Measurements from ENCODE around the gene MMP20. TPM values are rescaled to one million over a fixed set of nuclear protein-coding genes. Genes with fewer than 3 reads are reported as not detected.

Gene MMP20
- total and polyA plus RNA-seq, 11 donors = not detected

DNA sequence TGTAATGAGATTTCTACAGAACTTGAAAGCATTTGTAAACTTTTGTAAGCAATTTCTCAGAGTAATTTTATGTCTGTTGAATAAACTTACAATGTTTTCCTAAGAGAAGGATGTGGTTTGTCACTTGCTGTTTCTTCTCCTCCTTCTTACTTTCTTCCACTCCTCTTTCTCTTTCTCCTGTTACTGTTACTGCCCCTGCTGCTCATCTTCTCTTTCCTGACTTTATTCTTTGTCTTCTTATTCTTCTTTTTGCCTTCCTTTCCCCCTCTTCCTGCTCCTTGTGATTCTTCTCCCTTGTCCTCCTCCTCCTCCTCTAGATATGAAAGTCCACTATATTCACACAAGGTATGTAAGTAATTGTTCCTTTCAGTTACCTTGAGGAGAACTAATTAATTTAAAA, 63.5 kb downstream of the MMP20 start:
- Histone ChIP-seq H3K4me1 (peaks cover 0 to 18% (median 0%) of the 10 kb centered on the region in 12 donors), H3K9me3 (peaks cover 0 to 6% (median 0%) of the 10 kb centered on the region in 12 donors), H3K36me3 (no peaks in the 10 kb centered on the region), H3K27me3 (no peaks in the 10 kb centered on the region), H3K4me3 (no peak overlapping the region), H3K27ac (peak overlapping the region in 1 of 12 donors; percentile 58)
- ATAC-seq (no peak), DNase-seq (no peak)
- TF ChIP-seq, protein P1, sequence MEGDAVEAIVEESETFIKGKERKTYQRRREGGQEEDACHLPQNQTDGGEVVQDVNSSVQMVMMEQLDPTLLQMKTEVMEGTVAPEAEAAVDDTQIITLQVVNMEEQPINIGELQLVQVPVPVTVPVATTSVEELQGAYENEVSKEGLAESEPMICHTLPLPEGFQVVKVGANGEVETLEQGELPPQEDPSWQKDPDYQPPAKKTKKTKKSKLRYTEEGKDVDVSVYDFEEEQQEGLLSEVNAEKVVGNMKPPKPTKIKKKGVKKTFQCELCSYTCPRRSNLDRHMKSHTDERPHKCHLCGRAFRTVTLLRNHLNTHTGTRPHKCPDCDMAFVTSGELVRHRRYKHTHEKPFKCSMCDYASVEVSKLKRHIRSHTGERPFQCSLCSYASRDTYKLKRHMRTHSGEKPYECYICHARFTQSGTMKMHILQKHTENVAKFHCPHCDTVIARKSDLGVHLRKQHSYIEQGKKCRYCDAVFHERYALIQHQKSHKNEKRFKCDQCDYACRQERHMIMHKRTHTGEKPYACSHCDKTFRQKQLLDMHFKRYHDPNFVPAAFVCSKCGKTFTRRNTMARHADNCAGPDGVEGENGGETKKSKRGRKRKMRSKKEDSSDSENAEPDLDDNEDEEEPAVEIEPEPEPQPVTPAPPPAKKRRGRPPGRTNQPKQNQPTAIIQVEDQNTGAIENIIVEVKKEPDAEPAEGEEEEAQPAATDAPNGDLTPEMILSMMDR (IDR thresholded peaks at IDR 0.05) = no peak
- TF ChIP-seq POLR2A (IDR thresholded peaks at IDR 0.05) = no peak
- intact Hi-C loops (cut with DNase I) = no loop called here

DNA sequence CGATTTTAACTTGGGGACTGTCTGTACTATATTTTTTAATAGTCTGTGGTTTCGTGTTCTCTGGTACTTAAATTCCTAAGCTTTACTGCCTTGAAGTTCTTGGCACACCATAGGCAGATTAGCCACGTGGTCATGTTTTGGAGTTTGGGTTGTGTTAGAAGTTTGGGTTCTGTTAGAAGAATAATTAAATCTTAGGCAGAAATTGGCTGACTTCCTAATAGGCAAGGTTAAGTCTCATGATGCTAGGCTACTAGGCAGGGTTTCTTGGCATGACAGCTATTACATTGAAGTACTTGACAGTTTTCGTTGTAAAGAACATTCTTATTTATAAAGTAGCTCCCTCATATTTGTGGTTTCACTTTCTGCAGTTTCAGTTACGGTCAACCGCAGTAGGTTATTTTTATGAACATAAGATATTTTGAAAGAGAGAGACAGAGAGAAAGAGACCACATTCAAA, 64.5 kb downstream of the MMP20 start:
- Histone ChIP-seq H3K27ac (peak overlapping the region in 2 of 12 donors; percentile 30 to 58), H3K36me3 (no peaks in the 10 kb centered on the region), H3K27me3 (no peaks in the 10 kb centered on the region), H3K4me3 (peak overlapping the region in 8 of 12 donors; percentile 10 to 50 (median 30)), H3K9me3 (no peaks in the 10 kb centered on the region), H3K4me1 (peaks cover 0 to 18% (median 0%) of the 10 kb centered on the region in 12 donors)
- ATAC-seq = no peak
- intact Hi-C loops (cut with DNase I) = no loop called here
- WGBS, 4 donors = 59 to 68% (median 63%) methylated on average over 6 of the region's 6 CpGs
- no peak for TF ChIP-seq POLR2A (IDR thresholded peaks at IDR 0.05)
- TF ChIP-seq, protein P1 (IDR thresholded peaks at IDR 0.05) = no peak
- DNase-seq = no peak

DNA sequence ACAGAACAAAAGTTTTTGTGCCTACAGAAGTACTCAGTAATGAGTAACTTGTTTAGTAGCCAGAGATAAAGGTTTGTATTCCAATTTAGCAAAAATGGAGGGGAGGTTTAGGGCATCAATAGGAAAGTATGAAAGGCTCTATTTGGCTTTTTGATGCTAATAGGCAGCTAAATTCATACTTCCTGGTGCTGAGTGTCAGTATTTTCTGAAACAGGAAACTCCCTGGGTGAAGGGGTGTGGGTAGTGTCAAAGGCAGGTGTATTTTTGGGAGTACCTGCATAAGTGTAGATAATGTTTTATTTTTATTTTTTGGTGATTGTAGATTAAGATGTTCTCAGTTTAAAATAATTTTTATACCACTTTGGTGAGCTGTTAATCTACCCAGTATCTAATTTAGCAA, 65.3 kb downstream of the MMP20 start:
- Histone ChIP-seq H3K4me1 (peaks cover 0 to 18% (median 0%) of the 10 kb centered on the region in 12 donors), H3K27me3 (no peaks in the 10 kb centered on the region), H3K27ac (peak overlapping the region in 1 of 12 donors; percentile 58), H3K36me3 (no peaks in the 10 kb centered on the region), H3K9me3 (no peaks in the 10 kb centered on the region), H3K4me3 (peak overlapping the region in 1 of 12 donors; percentile 50)
- intact Hi-C loops (cut with DNase I) = no loop called here
- ATAC-seq = no peak
- no peak for DNase-seq
- TF ChIP-seq, protein P1 (IDR thresholded peaks at IDR 0.05) = no peak
- TF ChIP-seq POLR2A (IDR thresholded peaks at IDR 0.05) = no peak

DNA sequence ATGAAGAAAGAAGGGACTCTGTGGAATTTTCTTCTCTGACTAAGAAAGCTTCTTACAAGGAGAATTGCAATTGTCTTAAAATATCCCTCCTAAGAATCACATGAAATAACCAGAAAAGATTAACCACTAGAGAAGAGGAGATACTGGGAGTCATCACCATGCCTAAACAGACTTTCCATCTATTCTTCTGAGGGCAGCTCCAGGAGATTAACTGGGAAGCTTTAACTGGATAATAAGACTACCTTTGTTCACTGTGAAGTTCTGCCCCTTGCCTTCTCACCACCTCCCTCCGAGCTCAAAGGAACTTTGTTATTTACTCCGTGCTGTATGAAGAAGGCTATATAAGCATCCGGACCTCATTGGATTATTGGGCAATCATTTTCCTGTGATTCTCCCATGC, 70.0 kb downstream of the MMP20 start:
- Histone ChIP-seq H3K9me3 (no peaks in the 10 kb centered on the region), H3K4me1 (peaks cover 0 to 4% (median 0%) of the 10 kb centered on the region in 12 donors), H3K4me3 (no peak overlapping the region), H3K27me3 (no peaks in the 10 kb centered on the region), H3K27ac (no peak overlapping the region), H3K36me3 (no peaks in the 10 kb centered on the region)
- DNase-seq (no peak), ATAC-seq (no peak)
- intact Hi-C loops (cut with DNase I) = no loop called here
- TF ChIP-seq POLR2A (IDR thresholded peaks at IDR 0.05) = no peak
- TF ChIP-seq, protein P1 (IDR thresholded peaks at IDR 0.05) = no peak
- 78 to 89% (median 81%) methylated on average over 3 of the region's 3 CpGs for WGBS, 4 donors

Measured in heart left ventricle (tissue), 16 donors.